ENCODE measurements around the gene TMEM236.

Gene TMEM236

DNA sequence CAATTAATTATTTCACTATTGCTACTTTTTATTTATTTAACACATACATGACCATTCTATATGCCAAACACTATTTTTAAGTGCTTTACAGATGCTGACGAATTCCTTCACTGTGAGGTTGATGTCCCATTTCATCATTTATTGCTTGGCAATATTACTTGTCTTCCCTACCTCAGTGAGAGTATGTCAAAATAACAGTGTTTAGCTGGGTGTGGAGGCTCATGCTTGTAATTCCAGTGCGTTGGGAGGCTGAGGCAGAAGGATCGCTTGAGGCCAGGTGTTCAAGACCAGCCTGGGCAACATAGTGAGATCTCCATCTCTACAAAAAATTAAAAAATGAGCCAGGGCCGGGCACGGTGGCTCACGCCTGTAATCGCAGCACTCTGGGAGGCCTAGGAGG, 37.4 kb downstream of the TMEM236 start:
- DNase-seq (ENCODE audit: low spot score): no peak
- TF ChIP-seq, protein P1, sequence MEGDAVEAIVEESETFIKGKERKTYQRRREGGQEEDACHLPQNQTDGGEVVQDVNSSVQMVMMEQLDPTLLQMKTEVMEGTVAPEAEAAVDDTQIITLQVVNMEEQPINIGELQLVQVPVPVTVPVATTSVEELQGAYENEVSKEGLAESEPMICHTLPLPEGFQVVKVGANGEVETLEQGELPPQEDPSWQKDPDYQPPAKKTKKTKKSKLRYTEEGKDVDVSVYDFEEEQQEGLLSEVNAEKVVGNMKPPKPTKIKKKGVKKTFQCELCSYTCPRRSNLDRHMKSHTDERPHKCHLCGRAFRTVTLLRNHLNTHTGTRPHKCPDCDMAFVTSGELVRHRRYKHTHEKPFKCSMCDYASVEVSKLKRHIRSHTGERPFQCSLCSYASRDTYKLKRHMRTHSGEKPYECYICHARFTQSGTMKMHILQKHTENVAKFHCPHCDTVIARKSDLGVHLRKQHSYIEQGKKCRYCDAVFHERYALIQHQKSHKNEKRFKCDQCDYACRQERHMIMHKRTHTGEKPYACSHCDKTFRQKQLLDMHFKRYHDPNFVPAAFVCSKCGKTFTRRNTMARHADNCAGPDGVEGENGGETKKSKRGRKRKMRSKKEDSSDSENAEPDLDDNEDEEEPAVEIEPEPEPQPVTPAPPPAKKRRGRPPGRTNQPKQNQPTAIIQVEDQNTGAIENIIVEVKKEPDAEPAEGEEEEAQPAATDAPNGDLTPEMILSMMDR (IDR thresholded peaks at IDR 0.05; ENCODE audit: borderline replicate concordance, control extremely low read depth, extremely low read depth, insufficient read depth, missing control alignments): no peak

DNA sequence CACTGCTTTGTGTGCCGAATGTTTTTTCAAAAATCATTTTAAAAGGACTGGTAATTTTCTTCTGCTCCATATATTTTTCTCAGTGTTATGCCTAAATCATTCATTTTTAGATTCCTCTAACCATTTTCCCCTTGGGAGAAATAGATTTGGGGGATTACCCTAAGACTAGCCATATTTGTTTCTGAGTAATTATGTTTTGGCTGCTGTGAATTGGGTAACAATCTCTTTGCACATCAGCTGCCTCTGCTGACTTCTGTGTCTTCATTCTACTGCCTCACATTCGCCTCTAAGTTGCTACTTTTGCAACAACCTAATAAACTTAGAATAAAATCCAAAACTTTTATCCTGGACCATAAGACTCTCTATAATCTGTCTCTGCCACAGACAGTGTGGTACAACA, 38.6 kb downstream of the TMEM236 start:
- DNase-seq (ENCODE audit: low spot score): no peak
- in situ Hi-C loops (cut with MboI; ENCODE audit: low sequenced_read_pairs, unreplicated experiment): no loop called here
- TF ChIP-seq, protein P1 (IDR thresholded peaks at IDR 0.05; ENCODE audit: borderline replicate concordance, control extremely low read depth, extremely low read depth, insufficient read depth, missing control alignments): no peak

More for the DNA sequence above, 37.4 kb downstream of the TMEM236 start:
- in situ Hi-C loops (cut with MboI; ENCODE audit: low sequenced_read_pairs, unreplicated experiment): no loop called here

DNA sequence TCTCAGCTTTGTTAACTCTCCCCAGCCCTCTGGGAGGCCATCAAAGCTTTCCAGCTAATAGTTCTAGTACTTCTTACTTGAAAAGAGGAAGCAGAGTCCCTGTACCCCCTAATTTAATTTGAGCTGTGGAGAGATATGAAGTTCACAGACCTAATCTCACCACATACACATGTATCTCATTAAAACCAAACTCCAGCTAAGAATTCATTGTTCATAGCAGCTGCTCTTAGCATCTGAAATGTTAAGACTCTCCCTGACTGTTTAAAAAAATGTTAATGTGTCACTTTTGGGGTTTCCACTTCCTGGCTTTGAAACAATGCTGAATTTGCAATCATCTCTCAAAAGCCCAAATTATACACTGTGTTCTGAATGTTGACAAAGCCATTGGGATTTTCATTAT, 41.0 kb downstream of the TMEM236 start:
- TF ChIP-seq, protein P1 (IDR thresholded peaks at IDR 0.05; ENCODE audit: borderline replicate concordance, control extremely low read depth, extremely low read depth, insufficient read depth, missing control alignments): no peak
- in situ Hi-C loops (cut with MboI; ENCODE audit: low sequenced_read_pairs, unreplicated experiment): no loop called here
- DNase-seq (ENCODE audit: low spot score): no peak

DNA sequence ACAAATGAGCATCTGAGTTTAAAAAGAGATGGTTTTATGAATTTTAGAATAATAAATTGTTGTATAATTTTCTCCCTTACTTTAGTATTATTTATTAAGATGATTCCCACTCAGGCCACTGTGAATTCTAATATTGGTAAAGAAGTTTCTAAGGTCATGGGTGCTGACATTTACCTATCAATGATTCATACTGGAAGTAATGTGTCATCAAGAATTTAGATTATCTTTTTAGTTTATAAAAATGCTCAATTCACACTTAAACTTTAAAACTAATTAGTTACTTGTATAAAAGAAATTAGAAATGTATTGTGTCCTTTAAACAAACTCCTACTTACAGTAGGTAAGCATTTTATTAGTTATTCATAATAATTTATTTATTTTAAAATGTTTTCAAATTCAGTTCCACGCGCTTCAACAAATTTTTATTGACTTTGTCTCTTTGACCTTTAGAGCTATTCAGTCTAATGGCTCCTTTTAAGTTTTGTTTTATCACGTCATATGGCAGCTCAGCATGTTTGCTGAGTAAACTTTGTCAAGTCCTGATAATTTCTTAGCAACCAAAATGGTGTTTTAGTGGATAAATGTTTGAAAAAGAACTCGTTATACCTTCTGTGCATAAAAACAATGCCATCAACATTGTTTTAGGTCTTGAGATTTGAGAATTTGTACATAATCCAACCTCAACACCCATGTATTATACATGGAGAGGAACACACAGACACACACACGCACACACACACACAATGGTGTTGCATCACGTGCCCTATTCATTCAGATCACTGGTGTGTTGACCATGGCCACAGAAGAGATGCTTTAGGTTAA, 42.0 kb downstream of the TMEM236 start:
- in situ Hi-C loops (cut with MboI; ENCODE audit: low sequenced_read_pairs, unreplicated experiment): no loop called here
- DNase-seq (ENCODE audit: low spot score): no peak
- TF ChIP-seq, protein P1 (IDR thresholded peaks at IDR 0.05; ENCODE audit: borderline replicate concordance, control extremely low read depth, extremely low read depth, insufficient read depth, missing control alignments): no peak

DNA sequence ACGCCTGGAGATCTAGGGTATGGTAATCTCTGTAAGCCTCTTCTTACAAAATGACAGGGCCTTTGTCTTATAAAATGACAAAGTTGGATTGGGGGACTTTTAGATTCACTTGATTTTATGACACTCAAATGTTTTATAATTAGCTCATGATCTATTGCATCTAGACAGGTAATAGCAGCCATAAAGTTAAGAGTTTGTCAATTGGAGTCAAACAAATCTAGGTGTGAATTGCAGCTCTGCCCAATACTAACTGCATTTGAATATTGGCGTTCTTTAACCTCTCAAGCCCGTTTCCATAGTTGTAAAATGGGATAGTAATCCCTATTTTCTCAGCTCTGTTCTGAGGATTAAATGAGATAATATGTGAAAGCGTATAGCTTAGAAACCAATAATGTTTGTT, 43.1 kb downstream of the TMEM236 start:
- TF ChIP-seq, protein P1 (IDR thresholded peaks at IDR 0.05; ENCODE audit: borderline replicate concordance, control extremely low read depth, extremely low read depth, insufficient read depth, missing control alignments): no peak
- DNase-seq (ENCODE audit: low spot score): no peak
- in situ Hi-C loops (cut with MboI; ENCODE audit: low sequenced_read_pairs, unreplicated experiment): no loop called here

DNA sequence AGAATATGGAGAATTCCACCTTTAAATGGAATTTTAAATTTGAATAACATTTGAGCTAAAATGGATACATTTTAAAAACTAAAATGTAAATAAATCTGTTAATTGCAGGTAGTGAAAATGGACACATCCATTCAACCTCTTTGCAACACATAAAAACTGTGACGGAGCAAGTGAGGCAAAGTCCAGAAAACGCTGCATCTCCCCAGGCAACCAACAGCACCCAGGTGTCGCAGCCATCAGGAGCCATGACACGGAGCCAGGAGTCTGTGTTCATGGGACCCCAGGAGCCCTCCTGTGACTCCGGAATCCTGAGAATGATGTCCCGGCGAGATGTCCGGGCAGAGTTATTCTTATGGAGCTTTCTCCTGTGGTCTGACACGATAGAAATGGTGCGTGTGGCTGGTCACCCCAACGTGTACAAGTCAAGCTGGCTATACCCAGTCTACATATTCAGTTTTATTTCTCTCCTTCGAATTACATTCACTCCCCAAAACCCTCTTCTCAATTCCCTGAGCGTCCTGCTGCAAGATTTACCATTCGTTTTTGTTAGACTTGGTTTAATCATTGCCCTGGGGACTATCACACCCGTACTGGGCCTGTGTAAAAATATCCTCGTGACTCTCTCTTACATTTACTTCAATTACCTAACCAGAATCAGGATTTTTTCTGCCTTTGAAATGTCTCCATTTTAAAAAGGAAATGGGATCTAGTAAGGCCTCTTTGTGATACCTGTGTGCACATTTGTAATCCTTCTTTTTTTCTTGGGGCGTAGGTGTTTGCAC, 44.0 kb downstream of the TMEM236 start:
- TF ChIP-seq, protein P1 (IDR thresholded peaks at IDR 0.05; ENCODE audit: borderline replicate concordance, control extremely low read depth, extremely low read depth, insufficient read depth, missing control alignments): no peak
- DNase-seq (ENCODE audit: low spot score): no peak
- in situ Hi-C loops (cut with MboI; ENCODE audit: low sequenced_read_pairs, unreplicated experiment): no loop called here
